GM12878 (cell line): ENCODE results near the gene TM4SF4. TPM values are rescaled to one million over a fixed set of nuclear protein-coding genes. Genes with fewer than 3 reads are reported as not detected.

Source experiments
- ATAC-seq: fragments of 200-7000 bp; cut with Tn5 transposase; 3 replicates; pipeline ENCODE4 v1.9.1; 2020; ENCODE audit warnings: mild to moderate bottlenecking, moderate library complexity
- BruUV-seq: library from RNA; stranded (reverse); fragments of 400-500 nt; replicated peaks from 2 replicates; lab custom pipeline; 2021; lab: Mats Ljungman, UMichigan
- CTCF ChIA-PET: fragments of 300-600 bp; sonication (Branson Sonifier 250); formaldehyde crosslinking; extraction: SDS; loops from one replicate; lab custom pipeline; 2021; ENCODE audit warnings: inconsistent platforms; lab: Yijun Ruan, JAX
- POLR2A ChIA-PET: fragments of 350-600 bp; formaldehyde crosslinking; extraction: SDS; loops from one replicate; lab custom pipeline; 2021; ENCODE audit warnings: inconsistent platforms; lab: Charles Lee
- RAD21 ChIA-PET: fragments of 300-600 bp; sonication (Branson Sonifier 250); formaldehyde crosslinking; loops from one replicate; lab custom pipeline; 2023; ENCODE audit warnings: antibody characterized with exemption; ENCODE audit not compliant: unreplicated experiment; lab: Charles Lee
- SMC1A ChIA-PET: fragments of 300-600 bp; sonication (Branson Sonifier 250); formaldehyde crosslinking; loops from one replicate; lab custom pipeline; 2023; ENCODE audit not compliant: unreplicated experiment, uncharacterized antibody; lab: Charles Lee
- DNase-seq: peaks from one replicate; pipeline ENCODE4 v3.0.0-alpha.2; 2011; ENCODE audit warnings: low read depth, low spot score
- FAIRE-seq: peaks from 3 replicates; lab custom pipeline; 2011; peaks lifted over from hg19 to GRCh38; lab: Jason Lieb, UNC
- H2AFZ ChIP-seq: 2 replicates; pipeline ENCODE4 v1.6.0; 2011; ENCODE audit warnings: low read depth, low read length, control low read depth; ENCODE audit not compliant: control insufficient read depth
- H3K27ac ChIP-seq: 2 replicates; pipeline ENCODE4 v1.5.1; 2011; ENCODE audit warnings: control low read depth; ENCODE audit not compliant: control insufficient read depth, insufficient read depth
- H3K27me3 ChIP-seq, 2 experiments: replicated peaks in 1 of 2; 2 replicates each; pipeline versions ENCODE4 v1.6.0 to v1.6.1; 2011; ENCODE audit warnings: low read length in 1 of 2; ENCODE audit not compliant: control insufficient read depth in 2 of 2, insufficient read depth in 2 of 2
- H3K36me3 ChIP-seq, 2 experiments: 2 replicates each; pipeline ENCODE4 v1.5.1; 2011; ENCODE audit warnings: low read length in 1 of 2; ENCODE audit not compliant: control insufficient read depth in 2 of 2, insufficient read depth in 2 of 2
- H3K4me1 ChIP-seq: 2 replicates; pipeline ENCODE4 v1.6.1; 2011; ENCODE audit warnings: mild to moderate bottlenecking, low read length, moderate library complexity, mixed read lengths; ENCODE audit not compliant: control insufficient read depth, insufficient read depth
- H3K4me2 ChIP-seq: 2 replicates; pipeline ENCODE4 v1.6.0; 2011; ENCODE audit warnings: control low read depth; ENCODE audit not compliant: control insufficient read depth, insufficient read depth
- H3K4me3 ChIP-seq: fragments of 200-600 bp; sonication (generic); 2 replicates; pipeline ENCODE4 v1.5.1; 2016
- H3K79me2 ChIP-seq: 2 replicates; pipeline ENCODE4 v1.6.0; 2011; ENCODE audit warnings: low read length; ENCODE audit not compliant: control insufficient read depth, insufficient read depth
- H3K9ac ChIP-seq: 2 replicates; pipeline ENCODE4 v1.8.0; 2011; ENCODE audit warnings: low read length, control low read depth, mixed read lengths; ENCODE audit not compliant: control insufficient read depth, insufficient read depth
- H3K9me3 ChIP-seq: replicated peaks from 3 replicates; pipeline ENCODE4 v1.5.1; 2011; ENCODE audit warnings: mild to moderate bottlenecking, low read length; ENCODE audit not compliant: control insufficient read depth, insufficient read depth
- H4K20me1 ChIP-seq: 2 replicates; pipeline ENCODE4 v1.6.0; 2011; ENCODE audit not compliant: control insufficient read depth, insufficient read depth
- CBX5 ChIP-seq: sonication (generic); IDR thresholded peaks from 2 replicates; pipeline ENCODE4 v1.6.1; 2016; ENCODE audit warnings: low read depth, moderate library complexity, mild to moderate bottlenecking, inconsistent platforms
- ELK1 ChIP-seq: IDR thresholded peaks from 2 replicates; pipeline ENCODE4 v1.6.1; 2012; ENCODE audit warnings: low read depth, low read length, improper control_type of control experiment
- RELB ChIP-seq: fragments of 450-650 bp; IDR thresholded peaks from 2 replicates; pipeline ENCODE4 v1.6.1; 2017; ENCODE audit warnings: low read depth, mild to moderate bottlenecking, moderate library complexity
- USF1 ChIP-seq: IDR thresholded peaks from 2 replicates; pipeline ENCODE4 v1.6.1; 2011; ENCODE audit warnings: borderline replicate concordance, low read depth, mild to moderate bottlenecking, moderate library complexity, mixed read lengths, low read length; ENCODE audit not compliant: insufficient read depth; ENCODE audit errors: extremely low read length
- WGBS: methylation state at CpG from one replicate; pipeline ENCODE4 v1.1.6; 2016; ENCODE audit warnings: low lambda C conversion rate; ENCODE audit not compliant: insufficient replicate concordance, insufficient coverage; ENCODE audit errors: missing lambda C conversion rate; 5-methylcytosine and 5-hydroxymethylcytosine counted together
- in situ Hi-C: fragments of 300-500 bp; cut with MboI; formaldehyde crosslinking; loops from 9 replicates; pipeline ENCODE4 v1.14.3; 2018; ENCODE audit warnings: mixed read lengths
- intact Hi-C: fragments of 100-400 bp; cut with micrococcal nuclease; formaldehyde crosslinking; loops from one replicate; pipeline ENCODE4 v1.14.2; 2022; ENCODE audit not compliant: unreplicated experiment
- polyA plus RNA-seq, 11 experiments: library from polyadenylated mRNA; depleted of rRNA in 4 of 11; unstranded in 6 of 11; stranded (reverse) in 5 of 11; fragments of >200 nt; fragmentation: Nextera tagmentation in 4 of 11; fragmentation: Illumina TruSeq in 1 of 11; extraction: Ambion mirVana in 4 of 11; extraction: Trizol in 1 of 11; gene quantifications; 1 replicate in 1 of 11; 2 replicates in 10 of 11; pipeline versions ENCODE4 v1.2.1 to v1.2.3, GENCODE V29; 2011 to 2016; ENCODE audit warnings: inconsistent platforms in 2 of 11, missing spikeins in 2 of 11, low read depth in 1 of 11
- total RNA-seq, 4 experiments: library from RNA; depleted of rRNA in 3 of 4; stranded (reverse); fragments of >200 nt in 3 of 4; fragmentation: Illumina TruSeq in 1 of 4; extraction: Trizol in 1 of 4; gene quantifications; 2 replicates each; pipeline versions ENCODE4 v1.2.1 to v1.2.3, GENCODE V29; 2013 to 2021

TM4SF4 gene
- total and polyA plus RNA-seq, 10 of the 15 experiments (the other 5 are each of a cell fraction or from before 2014, with no cell fraction given) = 0.06 to 1.3 TPM; not detected in 8

- POLR2A ChIA-PET = no interaction called here
- RAD21 ChIA-PET = interaction anchor here (1.6 to 3.8 kb wide), 5 partner anchors 8 to 256 kb away, joined by 4 to 37 read pairs (median 6); partner anchors contain the start of gene COMMD2
- BruUV-seq = no TSS peak
- no peak overlapping the region for H3K4me2 ChIP-seq
- no peak overlapping the region for H3K4me3 ChIP-seq
- no peaks in the 10 kb centered on the region for H3K79me2 ChIP-seq
- no peak overlapping the region for H2AFZ ChIP-seq
- TF ChIP-seq ELK1 (no peak), RELB (no peak), USF1 (no peak), CBX5 (no peak)
- no peaks in the 10 kb centered on the region for H4K20me1 ChIP-seq
- intact Hi-C loops (no loop called here), in situ Hi-C loops (loop anchor here (25.0 kb wide), 1 partner anchor 672 kb away; no protein-coding TSS in a partner anchor)
- no peaks in the 10 kb centered on the region for H3K4me1 ChIP-seq
- DNase-seq = no peak
- no peak for ATAC-seq
- H3K36me3 ChIP-seq = no peaks in the 10 kb centered on the region
- H3K27me3 ChIP-seq = no peaks in the 10 kb centered on the region
- no peak overlapping the region for H3K9ac ChIP-seq
- H3K9me3 ChIP-seq = no peaks in the 10 kb centered on the region
- CTCF ChIA-PET = interaction anchor here (0.8 to 11.4 kb wide), 6 partner anchors 17 to 341 kb away, joined by 4 to 222 read pairs (median 30); partner anchors contain the start of gene COMMD2
- no peak overlapping the region for H3K27ac ChIP-seq
- WGBS = 78% methylated on average over 2 of the region's 2 CpGs
- no peak for FAIRE-seq
- SMC1A ChIA-PET = interaction anchor here (0.9 to 7.2 kb wide), 7 partner anchors 18 to 255 kb away, joined by 3 to 86 read pairs (median 4); partner anchors contain the start of gene WWTR1
These were observed 40.8 kb downstream of the TM4SF4 start for GRCh38 chr3:149515249-149515648.
